ENCODE measurements around the gene TBC1D1.

DNA sequence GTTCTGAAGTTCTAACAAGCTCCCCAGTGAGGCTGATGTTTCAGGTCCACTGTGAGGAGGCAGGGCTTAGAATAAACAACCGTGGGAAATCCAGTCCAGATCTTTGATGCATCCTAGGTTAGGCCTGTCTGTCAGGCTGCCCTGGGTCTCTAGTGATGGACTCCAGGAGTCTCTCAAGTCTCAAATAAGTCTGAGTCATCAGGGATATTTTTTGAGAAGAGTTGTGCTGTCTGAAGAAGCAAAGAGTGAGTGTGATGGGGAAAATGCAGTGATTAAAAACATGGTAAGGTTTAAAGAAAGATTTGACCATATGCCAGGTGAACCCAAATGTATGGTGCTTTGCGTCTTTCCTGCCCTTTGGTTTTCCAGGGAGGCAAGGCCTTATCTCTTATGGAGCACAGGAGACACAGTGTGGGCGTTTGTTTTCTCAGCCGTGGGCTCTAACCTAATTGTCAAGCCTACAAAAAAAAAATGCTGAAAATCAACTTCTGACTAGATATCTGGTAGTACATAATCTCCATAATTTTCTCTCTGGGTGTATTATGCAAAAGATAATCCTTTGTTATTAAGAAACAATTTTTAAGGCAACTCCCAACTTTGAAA is 170.0 kb downstream of the TBC1D1 start:
- no peak for TF ChIP-seq CTCF (IDR thresholded peaks at IDR 0.05)
- TF ChIP-seq POLR2A (IDR thresholded peaks at IDR 0.05; ENCODE audit: low read depth): no peak

Measured in esophagus muscularis mucosa (tissue), 3 donors.